ENCODE data around the gene LRRFIP2. TPM values are rescaled to one million over a fixed set of nuclear protein-coding genes. Genes with fewer than 3 reads are reported as not detected.

Gene LRRFIP2
- 33.3 and 49.1 TPM in 2 replicates for total RNA-seq

GRCh38 chr3:37174532-37175126 lies at the start of gene LRRFIP2:
Gene LRRFIP2, minus strand, starts transcription at chr3:37174582. Its CDS starts 25,599 bp downstream, at chr3:37148983.

Other genes starting within 250 kb of the LRRFIP2 start
- gene TRANK1, start 229.5 kb downstream of the LRRFIP2 start, total RNA-seq = 8.6 and 9.4 TPM in 2 replicates
- 19.0 and 20.9 TPM in 2 replicates for gene EPM2AIP1, start 181.5 kb downstream of the LRRFIP2 start, total RNA-seq
- gene MLH1, start 181.1 kb downstream of the LRRFIP2 start, total RNA-seq = 43.4 and 45.3 TPM in 2 replicates
- 94.4 and 143 TPM in 2 replicates for gene GOLGA4, start 68.7 kb upstream of the LRRFIP2 start, total RNA-seq